22Rv1 (cell line): ENCODE data around the gene DLAT.

ENCODE experiments used
- H3K27ac ChIP-seq: fragments of 450-650 bp; 2 replicates; pipeline ENCODE4 v1.5.1; 2017
- CTCF ChIP-seq: fragments of 450-650 bp; IDR thresholded peaks from 2 replicates; pipeline ENCODE4 v1.5.1; 2017; ENCODE audit warnings: mild to moderate bottlenecking
- ZFX ChIP-seq: fragments of 450-650 bp; IDR thresholded peaks from 2 replicates; pipeline ENCODE4 v1.6.1; 2017; ENCODE audit warnings: antibody characterized with exemption, borderline replicate concordance

The DLAT gene

GRCh38 chr11:112096194-112096593 is 71.0 kb downstream of the DLAT start:
- TF ChIP-seq CTCF (no peak), ZFX (no peak)
- H3K27ac ChIP-seq, result no peak overlapping the region

DNA sequence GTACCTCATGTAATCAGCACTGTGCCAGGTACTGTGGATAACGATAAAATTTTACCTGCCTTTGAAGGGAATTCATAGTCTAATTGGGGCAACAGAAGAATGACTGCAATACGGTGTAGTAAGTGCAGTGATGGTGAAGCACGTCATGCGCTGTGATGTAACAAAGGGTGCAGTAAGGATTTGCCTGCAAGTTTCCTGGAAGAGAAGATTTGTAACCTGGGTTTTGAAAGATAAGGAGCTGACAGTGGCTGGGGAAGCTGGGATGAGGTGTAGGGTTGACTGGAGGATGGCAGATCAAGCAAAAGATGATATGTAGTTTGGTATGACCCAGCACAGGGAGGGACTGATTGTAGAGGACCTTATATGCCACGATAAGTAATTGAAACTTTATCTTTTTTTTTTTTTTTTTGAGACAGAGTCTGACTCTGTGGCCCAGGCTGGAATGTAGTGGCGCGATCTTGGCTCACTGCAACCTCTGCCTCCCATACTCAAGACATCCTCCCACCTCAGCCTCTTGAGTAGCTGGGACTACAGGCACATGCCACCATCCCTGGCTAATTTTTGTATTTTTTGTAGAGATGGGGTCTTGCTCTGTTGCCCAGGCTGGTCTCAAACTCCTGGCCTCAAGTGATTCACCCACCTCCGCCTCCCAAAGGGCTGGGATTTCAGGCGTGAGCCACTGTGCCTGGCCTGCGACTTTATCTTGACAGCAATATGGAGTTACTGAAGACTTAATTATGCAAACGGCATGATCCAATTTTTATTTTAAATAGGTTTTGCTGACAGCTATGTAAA is 72.7 kb downstream of the DLAT start:
- no peak overlapping the region for H3K27ac ChIP-seq
- TF ChIP-seq CTCF (no peak), ZFX (no peak)

DNA sequence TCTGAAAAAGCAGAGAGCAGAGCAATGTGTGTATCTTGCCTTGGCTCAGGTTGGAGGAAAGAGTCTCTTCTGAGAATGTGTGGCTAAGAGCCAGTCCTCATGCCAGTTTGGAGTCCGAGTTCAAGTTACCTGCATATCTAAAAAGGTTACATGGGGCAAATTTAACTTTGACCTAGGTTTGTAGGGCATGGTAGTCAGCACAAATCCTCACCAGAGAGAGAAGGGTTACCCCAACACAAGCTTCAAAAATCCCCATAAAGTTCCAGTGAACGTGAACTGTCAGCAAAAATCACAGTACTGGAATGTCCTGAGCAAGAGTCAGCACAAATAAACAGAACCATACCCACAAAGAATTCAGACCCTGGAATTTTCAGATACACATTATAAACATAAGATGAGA is 75.3 kb downstream of the DLAT start:
- TF ChIP-seq ZFX (no peak), CTCF (no peak)
- H3K27ac ChIP-seq, result no peak overlapping the region

- no peak overlapping the region for H3K27ac ChIP-seq
- TF ChIP-seq ZFX (no peak), CTCF (no peak)
These were observed 78.2 kb downstream of the DLAT start for GRCh38 chr11:112103446-112103845.

- no peak overlapping the region for H3K27ac ChIP-seq
- no peak for TF ChIP-seq ZFX
- no peak for TF ChIP-seq CTCF
These were observed 80.9 kb downstream of the DLAT start for GRCh38 chr11:112106070-112106469.
